IPS-18c (cell line): ENCODE results near the gene DLG4.
"Not testable (repeated sequence)": the region's sequence is repeated elsewhere in the genome, so short reads cannot be mapped to it uniquely, and the experiment has no call there.

Source experiments
- H3K4me3 ChIP-seq: 2 replicates; pipeline ENCODE4 v1.7.0; 2013; ENCODE audit warnings: low read depth, mild to moderate bottlenecking, low read length, moderate library complexity; ENCODE audit not compliant: insufficient read depth
- H3K9me3 ChIP-seq: one replicate; pipeline ENCODE4 v1.6.1; 2013; ENCODE audit warnings: mild to moderate bottlenecking, low read length, moderate library complexity; ENCODE audit not compliant: control insufficient read depth, insufficient read depth

Gene DLG4

DNA sequence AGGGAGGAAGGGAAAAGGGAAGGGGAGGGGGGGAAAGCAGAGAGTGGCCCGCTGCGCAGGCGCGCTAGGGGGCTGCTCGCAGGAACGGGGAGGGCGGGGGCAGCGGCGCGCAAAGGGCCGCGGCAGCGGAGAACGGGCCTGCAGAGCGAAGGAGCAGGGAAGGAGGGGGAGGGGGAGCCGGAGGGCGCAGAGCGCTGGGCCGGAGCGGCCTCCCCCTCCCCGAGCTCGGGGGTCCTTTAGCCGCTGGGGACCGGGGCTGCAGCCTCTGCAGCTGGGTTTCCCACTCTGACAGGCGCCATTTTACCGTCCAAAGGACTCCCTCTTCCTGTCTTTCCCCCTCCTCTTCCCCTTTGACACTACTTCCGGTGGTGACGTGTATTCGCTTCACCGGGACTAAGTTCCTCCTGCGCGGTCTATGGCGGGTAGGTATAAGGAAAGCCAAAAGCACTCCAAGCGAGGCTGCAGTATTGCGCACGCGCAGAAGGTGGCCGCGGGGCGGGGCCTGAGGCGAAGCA is 32.1 kb upstream of the DLG4 start, which contains the start of gene CTDNEP1:
Gene CTDNEP1 (minus strand): TSS at position 74 of the 515 bp plus-strand sequence. CDS start 438 bp downstream, outside the sequence.
- peak within 1 kb of the TSS; percentile 87 for H3K4me3 ChIP-seq
- H3K9me3 ChIP-seq: peaks cover 2% of the 10 kb centered on the region

DNA sequence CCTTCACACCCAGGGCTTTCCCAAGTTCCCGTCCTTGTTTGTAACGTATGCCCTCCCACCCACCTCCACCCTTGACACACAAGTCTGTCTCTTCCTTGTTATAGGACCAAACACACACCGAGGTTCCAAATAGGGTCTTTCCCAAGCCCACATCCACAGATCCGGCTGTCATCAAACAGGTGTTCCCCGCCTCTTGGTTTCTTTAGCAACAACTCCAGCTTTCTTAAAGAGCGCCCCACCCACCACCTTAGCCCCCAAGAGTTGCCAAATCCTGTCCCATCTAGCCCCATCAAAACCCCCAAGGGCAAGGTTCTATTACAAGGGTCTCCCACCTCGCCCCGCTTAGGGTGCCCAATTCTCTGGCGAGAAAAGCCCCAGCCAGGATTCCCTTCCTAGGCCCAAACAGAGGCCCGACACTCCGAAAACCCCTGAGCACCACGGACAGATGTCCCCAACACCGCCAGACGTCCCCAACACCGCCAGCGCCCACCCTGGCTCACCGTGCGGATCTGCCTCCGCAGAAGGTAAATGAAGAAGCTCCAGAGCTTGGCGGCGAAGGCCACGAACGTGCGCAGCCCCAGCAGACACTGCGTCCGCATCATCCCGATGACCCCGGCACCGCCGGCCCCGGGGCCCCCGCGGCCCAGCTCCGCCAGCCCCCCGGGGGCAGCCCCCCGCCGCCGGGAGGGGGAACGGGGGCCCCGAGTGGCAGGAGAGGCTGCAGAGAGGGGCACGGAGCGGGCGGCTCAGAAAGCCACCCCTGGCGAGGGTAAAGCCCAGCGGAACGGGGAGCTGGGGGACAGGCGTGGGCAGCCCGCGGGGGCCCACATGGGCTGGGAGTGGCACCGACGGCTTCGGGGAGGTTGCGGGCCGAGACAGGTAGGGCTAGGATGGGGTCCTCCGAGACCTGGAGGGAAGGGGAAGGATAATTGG is 31.3 kb upstream of the DLG4 start:
- H3K9me3 ChIP-seq: peaks cover 2% of the 10 kb centered on the region

DNA sequence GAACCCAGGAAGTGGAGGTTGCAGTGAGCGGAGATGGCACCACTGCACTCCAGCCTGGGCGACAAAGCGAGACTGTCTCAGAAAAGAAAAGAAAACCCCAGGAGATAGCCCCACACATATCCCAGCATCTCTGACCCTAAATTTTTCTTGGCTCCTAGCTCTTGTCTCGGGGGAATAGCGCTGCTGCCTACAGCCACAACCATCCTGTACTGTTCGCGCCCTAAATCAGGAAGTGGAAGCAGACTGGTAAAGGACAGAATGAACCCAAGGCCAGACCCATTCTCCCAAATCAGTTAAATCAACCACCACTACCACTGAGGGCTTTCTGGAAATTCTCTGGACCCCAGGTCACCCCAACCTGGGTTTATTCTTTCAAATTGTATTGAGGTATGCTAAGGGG is 30.2 kb upstream of the DLG4 start:
- peaks cover 2% of the 10 kb centered on the region for H3K9me3 ChIP-seq
- peak overlapping the region; percentile 87; the same call in 1 of the 2 replicates for H3K4me3 ChIP-seq

More for the DNA sequence above, 31.3 kb upstream of the DLG4 start:
- H3K4me3 ChIP-seq: peak overlapping the region; percentile 87

DNA sequence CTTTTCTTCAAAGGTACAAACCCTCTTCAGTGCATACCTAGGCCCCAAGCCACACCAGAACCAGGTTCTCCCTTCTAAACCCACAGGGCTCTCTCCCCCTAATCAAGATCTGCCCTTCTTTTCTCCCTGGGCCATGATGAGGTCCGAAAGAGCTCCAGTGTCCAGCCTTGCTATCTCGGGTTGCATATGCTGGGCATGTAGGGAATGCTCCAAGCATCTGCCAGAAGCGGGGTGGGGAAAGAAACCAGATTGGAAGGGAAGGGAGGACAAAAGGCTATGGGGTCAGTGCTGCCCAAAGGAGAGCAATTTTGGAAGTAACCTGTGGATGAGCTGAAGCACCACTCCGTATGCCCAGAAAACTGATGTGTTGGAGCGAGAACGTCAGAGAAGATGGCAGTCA is 29.6 kb upstream of the DLG4 start:
- no peak overlapping the region for H3K4me3 ChIP-seq
- H3K9me3 ChIP-seq: peaks cover 2% of the 10 kb centered on the region

DNA sequence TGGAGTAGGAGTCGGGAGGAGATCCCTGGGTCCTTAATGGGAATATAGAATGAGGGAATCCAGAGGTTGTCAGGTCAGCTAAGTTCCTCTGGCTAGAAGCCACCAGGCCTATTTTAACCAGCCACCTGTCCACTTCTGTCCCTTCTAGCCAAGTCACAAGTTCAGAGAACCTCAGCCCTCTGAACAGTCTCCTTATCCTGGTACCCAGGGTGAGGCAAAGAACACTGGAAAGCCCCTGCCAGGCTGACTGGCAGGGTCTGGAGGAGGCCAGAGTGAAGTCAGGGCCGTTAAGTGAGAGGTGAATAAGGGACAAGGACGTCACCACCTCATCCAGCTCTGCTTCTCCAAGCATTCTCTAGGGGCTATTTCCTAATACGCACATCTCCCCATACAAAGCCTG is 29.2 kb upstream of the DLG4 start:
- no peak overlapping the region for H3K4me3 ChIP-seq
- H3K9me3 ChIP-seq: peaks cover 2% of the 10 kb centered on the region

DNA sequence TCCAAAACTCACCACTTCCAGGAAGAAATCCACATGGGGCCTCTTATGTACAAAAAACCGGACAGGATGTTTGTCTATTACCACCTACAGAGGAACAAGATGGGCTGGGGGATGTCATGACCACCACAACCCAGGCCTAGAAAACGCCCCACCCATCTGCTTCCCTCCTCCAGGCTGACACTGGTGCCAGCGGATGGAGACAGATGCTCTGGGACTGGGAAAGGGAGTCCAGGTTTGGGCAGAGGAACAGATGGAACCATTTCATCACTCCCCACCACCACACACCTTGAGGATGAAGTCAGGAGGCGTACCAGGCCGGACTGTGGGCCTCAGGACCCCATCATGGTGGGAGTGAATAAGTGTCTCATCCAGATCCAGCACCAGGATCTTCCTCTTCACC is 27.1 kb upstream of the DLG4 start:
- H3K4me3 ChIP-seq: no peak overlapping the region
- peaks cover 2% of the 10 kb centered on the region for H3K9me3 ChIP-seq

DNA sequence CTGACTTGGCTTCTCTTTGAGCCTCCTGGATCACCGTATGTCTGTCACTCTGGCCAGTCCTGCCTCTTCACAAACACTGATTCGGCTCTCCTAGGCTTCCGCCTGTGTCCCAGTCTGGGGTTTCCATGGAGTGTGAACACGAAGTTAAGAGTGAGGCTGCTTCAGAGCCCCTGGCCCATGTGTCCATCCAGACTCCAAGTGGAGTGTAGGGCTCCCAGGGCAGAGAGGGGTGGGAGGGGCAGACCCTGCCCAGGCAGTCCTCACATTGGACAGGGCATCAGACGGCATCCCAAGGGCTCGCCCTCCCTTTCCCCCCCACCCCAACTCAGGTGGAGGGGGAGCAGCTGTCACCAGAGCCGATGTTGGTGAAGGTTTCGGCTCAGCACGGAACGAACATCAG is 24.2 kb upstream of the DLG4 start:
- not testable (repeated sequence) for H3K4me3 ChIP-seq, H3K9me3 ChIP-seq

DNA sequence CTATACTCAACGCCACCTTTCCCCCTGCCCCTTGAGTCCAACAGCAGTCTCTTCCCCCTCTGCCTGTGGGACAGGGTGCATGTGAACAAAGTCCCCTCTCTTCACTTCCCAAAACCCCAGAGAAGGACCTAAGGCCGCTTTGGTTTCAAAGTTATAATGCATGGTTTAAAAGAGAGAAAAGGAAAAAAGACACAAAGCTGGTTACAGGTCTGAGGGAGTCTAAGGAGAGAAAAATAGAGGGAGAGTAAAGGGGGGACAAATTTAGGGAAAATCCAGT is 23.8 kb upstream of the DLG4 start:
- H3K9me3 ChIP-seq: no peaks in the 10 kb centered on the region
- H3K4me3 ChIP-seq: peak overlapping the region; percentile 97; the same call in 1 of the 2 replicates

DNA sequence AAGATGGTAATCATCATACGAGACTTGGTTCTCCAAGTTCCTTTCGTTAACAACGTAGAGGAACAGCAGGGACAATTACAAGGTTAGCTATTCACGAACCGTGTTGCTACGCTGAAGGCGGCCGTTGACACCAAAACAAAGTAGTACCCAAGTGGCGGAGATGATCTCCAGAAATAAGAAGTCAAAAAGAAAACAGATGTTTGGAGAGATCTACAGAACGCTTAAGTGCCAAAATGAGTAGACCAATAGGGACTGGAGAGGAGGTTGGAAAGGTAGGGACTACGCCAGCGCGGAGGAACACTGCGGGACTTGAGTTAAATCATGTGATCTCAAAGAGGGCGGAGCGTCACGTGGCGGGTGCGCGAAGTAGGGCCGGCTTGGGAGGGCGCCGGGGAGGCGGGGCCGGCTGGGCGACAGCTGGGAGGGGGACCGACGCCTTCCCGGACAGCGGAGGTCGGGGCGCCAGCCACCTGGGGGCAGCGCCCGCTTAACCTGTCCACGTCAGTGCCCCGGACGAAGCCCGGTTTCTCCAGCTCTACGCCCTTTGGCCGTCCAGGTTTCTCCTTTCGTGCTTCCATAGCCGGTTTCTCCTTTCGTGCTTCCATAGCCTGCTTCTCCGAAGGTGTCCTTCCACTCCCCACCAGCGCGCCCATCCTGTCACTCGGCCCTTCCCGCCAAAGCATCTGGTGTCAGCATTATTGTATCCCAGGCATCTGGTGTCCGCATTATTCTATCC is 23.2 kb upstream of the DLG4 start:
- Histone ChIP-seq H3K4me3 (peak overlapping the region; percentile 97), H3K9me3 (no peaks in the 10 kb centered on the region)

DNA sequence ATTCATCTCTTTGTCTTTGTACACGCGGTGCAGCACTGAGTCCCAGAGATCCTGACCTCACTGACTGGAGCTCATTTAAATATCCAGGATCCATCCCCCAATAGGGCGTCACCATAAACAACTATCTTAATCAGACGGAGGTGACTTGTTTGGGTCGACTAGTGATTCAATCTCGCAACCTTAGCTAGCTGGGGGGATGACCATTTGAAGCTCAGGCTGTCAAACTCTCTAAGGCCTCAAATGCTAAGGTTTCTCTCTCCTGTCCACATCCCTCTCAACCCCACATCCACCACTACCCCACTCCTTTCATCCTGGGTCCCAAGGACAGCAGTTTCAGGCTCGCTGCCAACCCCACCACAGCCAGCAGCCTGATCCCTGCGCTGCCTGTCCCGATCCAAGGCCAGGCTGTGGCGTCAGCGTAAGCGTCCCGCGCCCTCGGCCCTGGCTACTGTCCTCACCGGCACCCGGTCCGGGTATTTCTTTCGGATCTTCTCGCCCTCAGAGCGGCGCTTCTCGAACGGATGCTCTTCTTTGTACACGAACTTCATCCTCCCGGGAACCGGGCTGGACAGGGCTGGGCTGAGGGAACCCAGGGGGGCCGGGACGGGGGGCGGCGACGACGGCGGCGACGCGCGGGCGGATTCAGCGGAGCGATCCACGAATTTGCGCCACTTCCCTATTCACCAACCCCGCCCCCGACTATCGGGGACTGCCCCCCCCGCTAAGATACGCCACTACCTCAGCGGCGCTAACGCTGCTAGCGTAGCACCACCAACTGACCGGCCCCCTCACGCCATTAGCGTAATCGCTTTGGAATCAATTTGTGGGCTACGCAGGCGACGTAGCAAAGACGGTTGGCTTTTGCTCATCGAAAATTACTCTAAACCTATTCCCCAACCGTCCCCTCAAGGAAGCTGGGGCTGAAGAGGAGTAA is 22.4 kb upstream of the DLG4 start, which contains the start of gene GABARAP:
Gene GABARAP (minus strand): TSS at position 667 of the 934 bp plus-strand sequence. CDS start 119 bp downstream, at position 548.
- peak within 1 kb of the TSS; percentile 97 for H3K4me3 ChIP-seq
- no peaks in the 10 kb centered on the region for H3K9me3 ChIP-seq

DNA sequence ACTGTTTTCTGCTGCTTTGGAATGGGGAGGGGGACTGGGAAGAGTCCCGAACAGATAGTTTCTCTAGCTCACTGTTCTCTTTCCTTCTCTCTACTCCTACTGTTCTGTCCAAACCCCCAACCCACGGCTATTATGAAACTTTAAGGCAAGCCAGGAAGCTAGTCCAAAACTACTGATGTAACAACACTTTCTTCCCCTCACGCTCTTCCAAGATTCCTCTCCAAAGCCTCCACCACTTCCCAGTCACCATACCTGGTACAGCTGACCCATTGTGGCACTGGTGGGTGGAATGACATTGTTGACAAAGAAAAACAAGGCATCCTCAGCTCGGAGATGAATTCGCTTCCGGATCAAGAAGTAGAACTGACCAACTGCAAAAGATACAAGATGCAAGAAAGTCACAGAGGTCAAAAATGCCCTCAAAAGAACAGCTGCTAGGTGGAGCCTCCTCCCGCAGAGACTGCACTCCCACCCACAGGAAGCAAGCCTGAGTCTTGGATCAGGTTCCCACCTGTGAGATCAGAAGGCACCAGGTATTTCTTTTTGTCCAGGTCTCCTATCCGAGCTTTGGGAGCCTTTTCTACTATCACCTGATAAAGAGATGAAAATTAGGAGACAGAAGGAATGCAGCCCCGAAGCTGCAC is 21.6 kb upstream of the DLG4 start:
- Histone ChIP-seq H3K9me3 (no peaks in the 10 kb centered on the region), H3K4me3 (peak overlapping the region; percentile 97)

DNA sequence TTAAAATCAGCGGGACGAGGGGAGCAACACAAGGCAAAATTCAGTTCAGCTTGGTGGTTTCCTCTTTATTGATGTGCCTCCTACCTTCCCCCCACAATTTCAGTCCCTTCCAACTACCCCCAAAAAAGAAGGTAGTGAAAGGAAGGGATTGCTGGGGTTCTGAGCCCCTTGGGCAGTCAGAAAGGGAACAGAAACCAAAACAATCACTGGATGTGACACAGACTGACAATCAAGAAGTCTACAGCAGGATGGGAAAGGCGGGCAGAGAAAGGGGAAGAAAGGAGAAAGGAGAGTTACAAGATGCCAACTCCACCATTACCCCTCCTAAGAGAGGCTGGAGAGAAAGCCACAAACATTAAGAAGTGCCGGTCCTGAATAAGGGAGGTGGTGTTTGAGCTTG is 20.7 kb upstream of the DLG4 start:
- Histone ChIP-seq H3K4me3 (0 out of 2 replicates have a peak overlapping the region, but pooled peaks have one; percentile 20), H3K9me3 (no peaks in the 10 kb centered on the region)

DNA sequence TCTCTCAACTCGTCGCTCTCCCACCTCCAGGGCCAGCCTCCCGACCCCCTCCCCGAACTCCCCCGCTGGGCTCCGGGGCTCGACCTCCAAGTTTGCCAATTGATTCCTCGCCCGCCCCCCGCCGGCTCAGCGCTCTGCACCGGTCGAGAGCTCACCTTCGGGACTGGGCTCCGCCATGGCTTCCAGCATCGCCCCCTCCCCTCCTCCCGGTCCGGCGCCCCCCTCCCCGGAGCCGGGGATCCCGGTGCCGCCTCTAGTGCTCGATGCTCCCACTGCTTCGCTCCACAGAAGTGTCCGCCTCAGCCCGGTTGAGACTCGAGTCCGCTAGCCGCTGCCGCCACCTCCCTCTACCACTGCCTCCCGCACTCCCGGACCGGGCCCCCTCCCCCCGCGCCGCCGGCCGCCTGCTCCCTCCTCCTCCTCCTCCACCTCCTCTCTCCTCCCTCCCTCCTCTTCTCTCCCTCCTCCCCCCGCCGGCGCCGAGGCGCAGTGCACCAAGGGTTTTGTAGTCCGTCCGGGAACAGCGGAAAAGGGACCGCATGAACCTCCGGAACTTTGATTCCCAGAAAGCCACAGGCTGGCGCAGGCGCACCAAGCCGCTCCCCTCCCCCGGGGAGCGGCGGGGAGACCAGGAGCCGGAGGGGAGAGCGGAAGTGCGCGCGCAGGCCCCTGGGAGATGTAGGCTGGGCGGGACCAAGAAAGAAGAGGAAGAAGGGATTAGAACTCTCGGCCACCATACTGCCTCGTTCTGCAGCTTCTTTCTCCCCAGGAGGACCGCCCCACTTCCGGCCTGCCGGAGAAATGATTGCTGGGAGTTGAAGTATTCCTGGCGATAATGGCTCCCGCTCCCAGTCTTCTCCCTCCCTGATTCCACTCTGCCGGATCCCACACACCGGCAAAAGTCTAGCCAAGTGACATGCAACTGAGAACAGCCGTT is 19.7 kb upstream of the DLG4 start, which contains the start of gene PHF23:
Gene PHF23 (minus strand): TSS at position 367 of the 937 bp plus-strand sequence. CDS start 178 bp downstream, at position 189.
- peak within 1 kb of the TSS; percentile 96 for H3K4me3 ChIP-seq
- H3K9me3 ChIP-seq: no peaks in the 10 kb centered on the region

DNA sequence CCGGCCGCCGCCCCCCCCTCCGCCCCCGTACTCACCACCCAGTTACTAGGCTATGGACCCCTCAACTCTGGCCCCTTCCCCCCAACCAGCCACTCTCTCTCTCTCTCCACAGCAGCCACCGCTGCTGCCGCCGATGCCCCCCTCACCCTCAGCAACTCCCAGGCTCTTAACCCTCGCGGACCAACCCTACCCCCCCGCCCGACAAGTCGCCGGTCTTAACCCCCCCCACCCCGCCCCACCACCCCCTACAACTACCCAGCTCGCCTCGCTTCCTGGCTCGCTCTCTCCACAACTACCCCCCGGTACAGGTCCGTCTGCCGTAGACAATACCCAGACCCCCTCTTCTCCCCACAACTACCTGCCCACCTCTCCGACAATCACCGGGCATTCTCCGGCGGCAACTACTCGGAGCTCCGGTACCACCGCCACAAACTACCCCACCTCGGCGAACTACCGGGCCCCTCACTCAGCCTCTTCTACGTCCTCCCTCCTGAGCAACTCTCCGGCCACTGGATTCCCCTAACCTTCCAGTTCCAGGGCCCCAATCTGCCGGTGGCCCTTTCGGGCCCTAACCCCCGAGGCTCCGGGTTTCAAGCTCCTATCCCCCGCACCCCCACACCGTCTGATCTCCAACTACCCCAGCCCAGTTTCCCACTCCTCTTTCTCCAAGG is 18.9 kb upstream of the DLG4 start:
- no peaks in the 10 kb centered on the region for H3K9me3 ChIP-seq
- H3K4me3 ChIP-seq: peak overlapping the region; percentile 96
